ENCODE measurements around the gene IRF2BPL. TPM values are rescaled to one million over a fixed set of nuclear protein-coding genes. Genes with fewer than 3 reads are reported as not detected.

Gene IRF2BPL
- total and polyA plus RNA-seq, 2 of the 4 experiments (the other 2 are of a cell fraction) = 6.3 to 14.5 TPM

GRCh38 chr14:77005559-77005958, 22.9 kb downstream of the IRF2BPL start:
- Histone ChIP-seq H3K27me3 (ENCODE audit: control insufficient read depth, insufficient read depth, low read length) (peaks cover 3% of the 10 kb centered on the region; the same call in 1 of the 2 replicates), H3K79me1 (ENCODE audit: low read depth in 1 of 2, low read length in 2 of 2) (no peaks in the 10 kb centered on the region), H2BK15ac (ENCODE audit: low read depth, low read length) (no peak overlapping the region), H3K4me3 (ENCODE audit: insufficient read depth, low read depth, low read length) (no peak overlapping the region), H3K4me2 (ENCODE audit: low read depth, low read length) (no peak overlapping the region), H3K27ac (ENCODE audit: insufficient read depth, low read length) (no peak overlapping the region), H3K18ac (ENCODE audit: low read depth, low read length) (no peak overlapping the region), H4K20me1 (ENCODE audit: insufficient read depth, low read length) (no peaks in the 10 kb centered on the region), H3K4me1 (ENCODE audit: control insufficient read depth, insufficient read depth, low read length) (peaks cover 14% of the 10 kb centered on the region), H3K14ac (replicated peaks; ENCODE audit: low read depth, low read length) (no peak overlapping the region), H3K36me3 (ENCODE audit: control insufficient read depth, insufficient read depth, low read length) (no peaks in the 10 kb centered on the region), H4K91ac (ENCODE audit: insufficient read depth, low read depth, low read length) (no peak overlapping the region), H2BK20ac (ENCODE audit: low read depth, low read length) (no peak overlapping the region), H2AK5ac (ENCODE audit: low read depth, low read length) (no peak overlapping the region), H2BK120ac (ENCODE audit: low read depth, low read length) (no peak overlapping the region), H3K9ac (ENCODE audit: low read depth, low read length) (no peak overlapping the region), H4K8ac (ENCODE audit: low read depth in 2 of 2, low read length in 2 of 2) (no peak overlapping the region), H2BK5ac (ENCODE audit: low read depth, low read length, poor library complexity, severe bottlenecking) (no peak overlapping the region), H2AK9ac (replicated peaks; ENCODE audit: low read depth, low read length, poor library complexity) (no peak overlapping the region), H4K5ac (ENCODE audit: low read depth, low read length) (no peak overlapping the region), H3K4ac (ENCODE audit: low read depth, low read length) (no peak overlapping the region), H3K23ac (ENCODE audit: low read depth, low read length) (no peak overlapping the region), H2AFZ (replicated peaks; ENCODE audit: low read length, poor library complexity) (no peak overlapping the region), H3K9me1 (ENCODE audit: insufficient read depth, low read length) (peaks cover 6% of the 10 kb centered on the region), H3K56ac (ENCODE audit: extremely low read depth, insufficient read depth, low read length) (no peak overlapping the region), H3K9me3 (ENCODE audit: control insufficient read depth, insufficient read depth, low read length) (no peaks in the 10 kb centered on the region)
- ATAC-seq (ENCODE audit: low read depth) (no peak), DNase-seq (no peak)
- TF ChIP-seq POLR2A (IDR thresholded peaks at IDR 0.05; ENCODE audit: low read depth, low read length) (no peak), NFE2L2 (IDR thresholded peaks at IDR 0.05; ENCODE audit: low read depth, low read length) (no peak), BHLHE40 (IDR thresholded peaks at IDR 0.05; ENCODE audit: low read depth, low read length) (no peak), MAFK (IDR thresholded peaks at IDR 0.05; ENCODE audit: low read depth, low read length) (no peak), CHD1 (IDR thresholded peaks at IDR 0.05; ENCODE audit: low read depth, low read length) (no peak), FOS (IDR thresholded peaks at IDR 0.05; ENCODE audit: low read depth, low read length) (no peak), CTCF (conservative IDR thresholded peaks at IDR 0.05; ENCODE audit: low read depth, low read length) (no peak)
- TF ChIP-seq, protein P1, sequence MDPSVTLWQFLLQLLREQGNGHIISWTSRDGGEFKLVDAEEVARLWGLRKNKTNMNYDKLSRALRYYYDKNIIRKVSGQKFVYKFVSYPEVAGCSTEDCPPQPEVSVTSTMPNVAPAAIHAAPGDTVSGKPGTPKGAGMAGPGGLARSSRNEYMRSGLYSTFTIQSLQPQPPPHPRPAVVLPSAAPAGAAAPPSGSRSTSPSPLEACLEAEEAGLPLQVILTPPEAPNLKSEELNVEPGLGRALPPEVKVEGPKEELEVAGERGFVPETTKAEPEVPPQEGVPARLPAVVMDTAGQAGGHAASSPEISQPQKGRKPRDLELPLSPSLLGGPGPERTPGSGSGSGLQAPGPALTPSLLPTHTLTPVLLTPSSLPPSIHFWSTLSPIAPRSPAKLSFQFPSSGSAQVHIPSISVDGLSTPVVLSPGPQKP (IDR thresholded peaks at IDR 0.05; ENCODE audit: borderline replicate concordance, low read depth, low read length) = no peak
- WGBS, 2 experiments (ENCODE audit: extremely low coverage in 2 of 2, insufficient read length in 1 of 2) = no CpG with 5 or more reads among the region's 3 CpGs
- in situ Hi-C loops (cut with MboI; ENCODE audit: low sequenced_read_pairs) (no loop called here), intact Hi-C loops (cut with micrococcal nuclease) (no loop called here), dilution Hi-C loops (cut with HindIII; ENCODE audit: low sequenced_read_pairs, unreplicated experiment) (no loop called here)
- no TSS peak for BruUV-seq (replicated peaks)
- ChIA-PET CTCF (interaction anchor here (1.2 kb wide), 1 partner anchor 11 kb away, joined by 3 read pairs; no protein-coding TSS in a partner anchor), POLR2A (ENCODE audit: unreplicated experiment) (no interaction called here)

Measured in IMR-90 (cell line).